ENCODE results near the gene ASB10. TPM values are rescaled to one million over a fixed set of nuclear protein-coding genes. Genes with fewer than 3 reads are reported as not detected.

ASB10 gene, protein sequence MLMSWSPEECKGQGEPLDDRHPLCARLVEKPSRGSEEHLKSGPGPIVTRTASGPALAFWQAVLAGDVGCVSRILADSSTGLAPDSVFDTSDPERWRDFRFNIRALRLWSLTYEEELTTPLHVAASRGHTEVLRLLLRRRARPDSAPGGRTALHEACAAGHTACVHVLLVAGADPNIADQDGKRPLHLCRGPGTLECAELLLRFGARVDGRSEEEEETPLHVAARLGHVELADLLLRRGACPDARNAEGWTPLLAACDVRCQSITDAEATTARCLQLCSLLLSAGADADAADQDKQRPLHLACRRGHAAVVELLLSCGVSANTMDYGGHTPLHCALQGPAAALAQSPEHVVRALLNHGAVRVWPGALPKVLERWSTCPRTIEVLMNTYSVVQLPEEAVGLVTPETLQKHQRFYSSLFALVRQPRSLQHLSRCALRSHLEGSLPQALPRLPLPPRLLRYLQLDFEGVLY
- total RNA-seq = not detected in 2 replicates

GRCh38 chr7:151186640-151187408 lies at the start of gene ASB10:
Gene ASB10 (minus strand): TSS chr7:151187250. CDS start chr7:151187130, 120 bp downstream.

DNA sequence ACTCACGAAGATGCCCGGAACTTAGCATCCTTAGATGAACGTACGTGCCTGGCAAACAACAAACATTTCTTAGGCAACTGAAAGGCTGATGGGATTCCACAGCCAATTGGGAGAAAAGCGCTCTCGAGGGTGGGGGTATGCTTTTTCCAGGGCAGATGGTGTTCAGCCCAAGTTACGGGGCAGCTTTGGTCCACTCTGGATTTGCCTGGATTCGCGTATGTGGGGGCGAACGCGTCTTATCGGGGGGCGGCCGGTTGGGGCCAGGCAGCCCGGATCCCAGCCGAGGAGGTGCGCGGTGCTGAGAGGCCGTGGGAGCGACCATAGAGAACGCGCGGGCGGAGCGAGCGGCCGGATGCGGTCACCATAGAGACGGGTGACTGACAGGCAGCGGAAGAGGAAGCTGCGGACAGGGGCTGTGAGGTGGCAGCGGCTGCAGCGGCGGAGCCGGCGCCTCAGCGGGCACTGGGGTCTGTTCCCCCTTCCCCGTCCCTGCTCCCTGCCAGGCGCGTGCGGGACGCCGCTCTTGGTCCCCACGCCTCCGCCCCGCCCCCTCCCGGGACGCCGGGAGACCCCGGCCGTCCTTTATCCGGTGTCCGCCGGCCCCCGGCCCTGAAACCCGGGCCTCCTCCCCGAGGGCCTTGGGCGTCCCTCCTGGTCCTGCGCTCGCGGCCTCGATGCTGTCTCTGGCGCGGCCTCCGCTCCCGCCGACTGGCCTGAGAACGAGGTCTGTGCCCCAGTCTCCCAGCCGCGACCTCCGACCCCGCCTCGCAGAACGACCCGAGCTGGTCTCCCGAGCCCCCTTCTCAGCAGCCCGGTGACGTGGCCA lies 45.3 kb upstream of the ASB10 start, which contains the start of gene CHPF2:
CHPF2 (plus strand) TSS at position 393 of the 826 bp plus-strand sequence. CDS start 1,529 bp downstream, outside the sequence.

DNA sequence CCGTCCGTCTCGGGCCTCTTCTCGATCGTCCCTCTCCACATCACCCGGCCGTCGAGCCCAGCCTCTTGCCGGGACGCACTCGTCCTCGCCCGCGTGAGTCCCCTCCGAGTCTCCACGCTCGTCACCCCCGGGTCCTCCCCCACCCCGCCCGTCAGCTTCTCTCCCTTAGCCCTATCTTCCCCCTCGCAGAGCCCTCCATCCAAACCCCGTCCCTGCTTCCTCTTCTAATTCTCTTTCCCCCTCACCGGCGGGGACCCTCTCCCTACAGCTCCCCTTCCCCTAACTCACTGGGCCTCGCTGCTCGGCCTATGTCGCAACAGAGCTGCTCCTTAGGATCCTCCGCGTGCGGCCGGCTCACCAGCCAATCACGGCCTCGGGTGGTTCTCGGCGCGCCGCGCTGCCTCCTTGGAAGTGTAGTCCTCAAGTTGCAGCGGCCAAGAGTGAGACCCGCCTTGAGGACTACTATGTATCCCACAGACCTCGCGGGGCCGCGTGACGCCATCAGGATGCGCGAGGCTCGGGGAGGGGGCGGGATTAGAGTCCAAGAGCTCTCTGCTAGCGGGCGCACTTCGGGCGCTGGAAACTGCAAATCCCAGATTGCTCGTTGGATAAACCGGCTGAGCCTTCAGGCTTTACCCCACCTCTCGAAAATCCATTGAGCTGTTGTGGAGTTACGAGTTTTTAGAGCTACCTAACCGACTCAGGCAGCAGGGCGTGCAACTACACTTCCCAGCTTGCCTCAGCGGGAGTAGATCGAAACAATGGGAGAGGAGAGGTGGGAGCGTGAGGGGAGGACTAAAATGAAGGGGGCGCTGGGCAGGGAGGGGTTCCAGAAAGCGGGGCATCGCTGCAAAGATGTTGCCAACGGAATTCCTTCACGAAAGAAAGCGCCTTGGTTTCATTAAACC lies 40.1 kb upstream of the ASB10 start, which contains the start of gene ABCF2:
ABCF2 (minus strand) TSS at position 331 of the 908 bp plus-strand sequence. CDS start 747 bp downstream, outside the sequence.

DNA sequence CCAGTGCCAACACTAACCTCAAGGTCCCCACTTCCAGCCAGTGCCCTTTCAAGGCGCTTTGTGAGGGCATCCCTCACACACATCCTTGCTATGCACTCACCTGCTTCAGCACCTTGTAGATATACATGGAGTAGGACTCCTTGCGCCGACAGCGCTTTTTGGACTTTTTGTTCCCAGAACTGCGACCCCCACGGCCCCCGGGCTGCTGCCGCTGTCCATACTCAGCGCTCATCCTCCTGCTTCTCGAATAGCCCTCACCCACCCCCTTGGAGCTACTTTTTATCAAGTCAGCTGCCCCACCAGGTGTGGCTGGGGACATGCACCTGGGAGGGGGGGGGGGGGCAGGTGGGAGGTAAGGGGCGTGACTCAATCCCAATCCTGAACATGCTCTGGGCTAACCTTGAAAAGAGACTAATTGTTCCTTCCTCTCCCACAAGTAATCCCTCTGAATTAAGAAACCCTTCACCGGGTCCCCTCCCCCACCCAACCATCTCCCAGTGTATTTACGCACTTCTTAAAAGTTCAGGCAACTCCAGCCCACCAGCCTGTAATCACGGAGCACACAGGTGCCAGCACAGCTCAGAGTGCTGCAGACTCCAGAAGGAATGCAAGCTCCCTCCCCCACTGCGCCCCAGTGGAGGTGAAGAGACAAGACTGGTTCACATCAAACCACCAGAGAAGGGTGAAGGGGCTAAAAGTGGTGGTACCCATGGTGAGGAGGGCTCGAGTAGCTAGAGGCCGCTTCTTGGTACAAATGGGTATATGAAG lies 23.2 kb upstream of the ASB10 start, which contains the start of gene H2BK1:
H2BK1 (minus strand) TSS at position 402 of the 768 bp plus-strand sequence; CDS start at position 232, 170 bp downstream.

GRCh38 chr7:151167197-151167961 lies 19.7 kb downstream of the ASB10 start, which contains the start of gene GBX1:
Gene GBX1 (minus strand): TSS chr7:151167694. CDS start chr7:151167548, 146 bp downstream.

Other genes starting within 250 kb of the ASB10 start
- gene KCNH2, start 208.9 kb downstream of the ASB10 start, total RNA-seq = 0.06 TPM in 1 of 2 replicates, not detected in the other
- gene NOS3, start 196.2 kb downstream of the ASB10 start, total RNA-seq = 20.9 and 58.7 TPM in 2 replicates
- gene ATG9B, start 162.8 kb downstream of the ASB10 start, total RNA-seq = 0.19 TPM in 1 of 2 replicates, not detected in the other
- gene ABCB8, start 158.8 kb downstream of the ASB10 start, total RNA-seq = 14.6 and 26.1 TPM in 2 replicates
- gene ASIC3, start 138.7 kb downstream of the ASB10 start, total RNA-seq = 0.16 and 0.44 TPM in 2 replicates
- gene CDK5, start 129.4 kb downstream of the ASB10 start, total RNA-seq = 16.8 and 18.6 TPM in 2 replicates
- gene SLC4A2, start 127.7 kb downstream of the ASB10 start, total RNA-seq = 59.6 and 131 TPM in 2 replicates
- gene FASTK, start 106.4 kb downstream of the ASB10 start, total RNA-seq = 38.2 and 54.8 TPM in 2 replicates
- gene TMUB1, start 103.8 kb downstream of the ASB10 start, total RNA-seq = 16.5 and 16.8 TPM in 2 replicates
- 51.2 and 63.9 TPM in 2 replicates for gene AGAP3, start 100.8 kb downstream of the ASB10 start, total RNA-seq
- gene GBX1, start 19.6 kb downstream of the ASB10 start, total RNA-seq = not detected in 2 replicates
- not detected in 2 replicates for gene H2BK1, start 23.2 kb upstream of the ASB10 start, total RNA-seq
- gene ABCF2, start 40.0 kb upstream of the ASB10 start, total RNA-seq = 44.2 and 53.0 TPM in 2 replicates
- 28.3 and 62.9 TPM in 2 replicates for gene CHPF2, start 45.2 kb upstream of the ASB10 start, total RNA-seq
- gene SMARCD3, start 61.4 kb upstream of the ASB10 start, total RNA-seq = 0.97 and 1.9 TPM in 2 replicates
- gene NUB1, start 154.6 kb upstream of the ASB10 start, total RNA-seq = 30.6 and 52.4 TPM in 2 replicates
- gene WDR86, start 222.8 kb upstream of the ASB10 start, total RNA-seq = 0.16 TPM in 1 of 2 replicates, not detected in the other

All from bladder microvascular endothelial cell (primary cell).